Middle frontal gyrus (tissue), 1 donor: ENCODE measurements around the gene SLC25A34.
"Not testable (repeated sequence)": the region's sequence is repeated elsewhere in the genome, so short reads cannot be mapped to it uniquely, and the experiment has no call there.

ENCODE experiments used
- DNase-seq: peaks from one replicate; pipeline ENCODE4 v3.0.0-alpha.2; 2015; ENCODE audit warnings: low spot score; ENCODE audit errors: extremely low spot score

Gene SLC25A34

GRCh38 chr1:15736038-15736891 is at the start of gene SLC25A34:
Gene SLC25A34 (plus strand): TSS chr1:15736258. CDS start chr1:15736486, 228 bp downstream.
- no peak for DNase-seq

- no peak for DNase-seq
These were observed 48.6 kb upstream of the SLC25A34 start for GRCh38 chr1:15687446-15687845.

GRCh38 chr1:15690317-15690716 is 45.7 kb upstream of the SLC25A34 start:
- no peak for DNase-seq

- DNase-seq, result peak; percentile 8
These were observed 44.5 kb upstream of the SLC25A34 start for GRCh38 chr1:15691434-15692032.

GRCh38 chr1:15692121-15692682 is 43.9 kb upstream of the SLC25A34 start:
- no peak for DNase-seq

GRCh38 chr1:15693371-15693770 is 42.7 kb upstream of the SLC25A34 start:
- DNase-seq, result no peak

- peak; percentile 23 for DNase-seq
These were observed 39.0 kb upstream of the SLC25A34 start for GRCh38 chr1:15696956-15697521.

- DNase-seq, result no peak
These were observed 37.9 kb upstream of the SLC25A34 start for GRCh38 chr1:15698201-15698600.

- DNase-seq, result not testable (repeated sequence)
These were observed 36.7 kb upstream of the SLC25A34 start for GRCh38 chr1:15699321-15699720.

GRCh38 chr1:15700508-15700907 is 35.5 kb upstream of the SLC25A34 start:
- no peak for DNase-seq

GRCh38 chr1:15701784-15702183 is 34.3 kb upstream of the SLC25A34 start:
- DNase-seq, result no peak

GRCh38 chr1:15702722-15703550 is 33.1 kb upstream of the SLC25A34 start:
- DNase-seq, result no peak

- peak; percentile 73 for DNase-seq
These were observed 32.5 kb upstream of the SLC25A34 start for GRCh38 chr1:15703562-15703961.

GRCh38 chr1:15704526-15705183 is 31.4 kb upstream of the SLC25A34 start:
- no peak for DNase-seq

GRCh38 chr1:15705184-15705566 is 30.9 kb upstream of the SLC25A34 start:
- no peak for DNase-seq

GRCh38 chr1:15706751-15707150 is 29.3 kb upstream of the SLC25A34 start:
- DNase-seq, result no peak

GRCh38 chr1:15707239-15707925 is 28.7 kb upstream of the SLC25A34 start:
- no peak for DNase-seq

GRCh38 chr1:15708486-15709137 is 27.4 kb upstream of the SLC25A34 start:
- no peak for DNase-seq

- no peak for DNase-seq
These were observed 26.8 kb upstream of the SLC25A34 start for GRCh38 chr1:15709226-15709625.

GRCh38 chr1:15712168-15712567 is 23.9 kb upstream of the SLC25A34 start:
- no peak for DNase-seq
